CD4-positive, CD25-positive, alpha-beta regulatory T cell (primary cell): ENCODE data around the gene ACTG1. TPM values are rescaled to one million over a fixed set of nuclear protein-coding genes. Genes with fewer than 3 reads are reported as not detected.

Experiments used
- ATAC-seq, 2 donors: fragments of 150-1000 bp; cut with Tn5 transposase; one replicate each; pipeline ENCODE4 v1.10.0; 2021; ENCODE audit warnings: low read depth in 2 of 2, moderate number of reproducible peaks in 2 of 2, moderate library complexity in 1 of 2
- DNase-seq, 3 donors: peaks; one replicate each; pipeline versions ENCODE4 v3.0.0 to v3.0.0-alpha.2; 2012 to 2022; ENCODE audit warnings: mixed read lengths in 1 of 3
- H3K27ac ChIP-seq: one replicate; pipeline ENCODE4 v1.7.0; 2013; ENCODE audit warnings: mild to moderate bottlenecking, low read length; ENCODE audit not compliant: insufficient read depth, poor library complexity, severe bottlenecking
- H3K27me3 ChIP-seq: one replicate; pipeline ENCODE4 v1.7.0; 2013; ENCODE audit warnings: low read length; ENCODE audit not compliant: control insufficient read depth, insufficient read depth
- H3K36me3 ChIP-seq: one replicate; pipeline ENCODE4 v1.7.0; 2013; ENCODE audit warnings: mild to moderate bottlenecking, low read length, moderate library complexity; ENCODE audit not compliant: control insufficient read depth, insufficient read depth
- H3K4me1 ChIP-seq: 2 replicates; pipeline ENCODE4 v1.7.0; 2013; ENCODE audit warnings: mild to moderate bottlenecking, low read length; ENCODE audit not compliant: insufficient read depth, control insufficient read depth, poor library complexity, severe bottlenecking
- H3K4me3 ChIP-seq: one replicate; pipeline ENCODE4 v1.7.0; 2013; ENCODE audit warnings: low read depth, mild to moderate bottlenecking, low read length, moderate library complexity
- H3K9me3 ChIP-seq, 2 experiments: 1 replicate in 1 of 2; 2 replicates in 1 of 2; pipeline ENCODE4 v1.7.0; 2013; ENCODE audit warnings: low read length in 2 of 2, mild to moderate bottlenecking in 1 of 2, moderate library complexity in 1 of 2; ENCODE audit not compliant: control insufficient read depth in 2 of 2
- H3K27ac Mint-ChIP-seq, 3 donors: one replicate each; pipeline ENCODE4 v1.8.0; 2020 to 2022; ENCODE audit warnings: mild to moderate bottlenecking in 3 of 3, mixed read lengths in 3 of 3, moderate library complexity in 2 of 3
- H3K27me3 Mint-ChIP-seq: one replicate; pipeline ENCODE4 v1.8.0; 2022; ENCODE audit warnings: mild to moderate bottlenecking, mixed read lengths
- H3K36me3 Mint-ChIP-seq: one replicate; pipeline ENCODE4 v1.8.0; 2020; ENCODE audit warnings: mixed read lengths
- H3K4me1 Mint-ChIP-seq, 4 donors: one replicate each; pipeline ENCODE4 v1.8.0; 2020 to 2022; ENCODE audit warnings: mixed read lengths in 4 of 4, mild to moderate bottlenecking in 1 of 4
- H3K4me3 Mint-ChIP-seq, 4 donors: one replicate each; pipeline ENCODE4 v1.8.0; 2020 to 2022; ENCODE audit warnings: mild to moderate bottlenecking in 4 of 4, mixed read lengths in 4 of 4, moderate library complexity in 3 of 4
- H3K9me3 Mint-ChIP-seq, 7 donors: one replicate each; pipeline ENCODE4 v1.8.0; 2020 to 2022; ENCODE audit warnings: mixed read lengths in 7 of 7, mild to moderate bottlenecking in 3 of 7, moderate library complexity in 2 of 7
- polyA plus RNA-seq, 4 donors: library from polyadenylated mRNA; unstranded; fragments of 300-500 nt; fragmentation: Illumina TruSeq; gene quantifications; one replicate each; pipeline ENCODE4 v1.2.3, GENCODE V29; 2021
- total RNA-seq: library from RNA; stranded (reverse); gene quantifications from one replicate; pipeline ENCODE4 v1.2.3, GENCODE V29; 2022

Gene ACTG1
- total and polyA plus RNA-seq, 5 donors from 2014 or later = 1,684 to 2,724 (median 2,347) TPM

DNA sequence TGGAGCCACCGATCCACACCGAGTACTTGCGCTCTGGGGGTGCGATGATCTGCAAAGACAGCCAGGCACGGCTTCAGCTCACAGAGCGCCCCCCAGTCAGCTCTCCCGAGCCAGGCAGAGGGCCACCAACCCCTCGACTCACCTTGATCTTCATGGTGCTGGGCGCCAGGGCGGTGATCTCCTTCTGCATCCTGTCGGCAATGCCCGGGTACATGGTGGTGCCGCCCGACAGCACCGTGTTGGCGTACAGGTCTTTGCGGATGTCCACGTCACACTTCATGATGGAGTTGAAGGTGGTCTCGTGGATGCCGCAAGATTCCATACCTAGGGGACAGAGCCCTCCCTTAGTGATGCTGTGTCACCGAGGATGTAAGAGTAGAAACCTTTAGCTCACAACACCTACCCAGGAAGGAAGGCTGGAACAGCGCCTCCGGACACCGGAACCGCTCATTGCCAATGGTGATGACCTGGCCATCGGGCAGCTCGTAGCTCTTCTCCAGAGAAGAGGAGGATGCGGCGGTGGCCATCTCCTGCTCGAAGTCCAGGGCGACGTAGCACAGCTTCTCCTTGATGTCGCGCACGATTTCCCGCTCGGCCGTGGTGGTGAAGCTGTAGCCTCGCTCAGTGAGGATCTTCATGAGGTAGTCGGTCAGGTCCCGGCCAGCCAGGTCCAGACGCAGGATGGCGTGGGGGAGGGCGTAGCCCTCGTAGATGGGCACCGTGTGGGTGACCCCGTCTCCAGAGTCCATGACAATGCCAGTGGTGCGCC lies 1.6 kb downstream of the ACTG1 start:
- peak overlapping the region; percentile 86 for H3K4me3 ChIP-seq
- H3K9me3 Mint-ChIP-seq = peaks cover 0 to 5% (median 0%) of the 10 kb centered on the region in 7 donors
- peak overlapping the region; percentile 94 to 99 (median 97) for H3K4me3 Mint-ChIP-seq
- peaks cover 58% of the 10 kb centered on the region for H3K4me1 ChIP-seq
- peaks cover 5 to 49% (median 22%) of the 10 kb centered on the region in 4 donors for H3K4me1 Mint-ChIP-seq
- no peaks in the 10 kb centered on the region for H3K9me3 ChIP-seq
- H3K36me3 Mint-ChIP-seq = peaks cover 36% of the 10 kb centered on the region
- H3K36me3 ChIP-seq = peaks cover 31% of the 10 kb centered on the region
- DNase-seq = peak in 2 of 3 donors; percentile 65 to 80
- H3K27ac ChIP-seq = peak overlapping the region; percentile 78
- peaks cover 5% of the 10 kb centered on the region for H3K27me3 Mint-ChIP-seq
- ATAC-seq = no peak
- H3K27ac Mint-ChIP-seq = peak overlapping the region; percentile 96 to 99 (median 97)
- H3K27me3 ChIP-seq = no peaks in the 10 kb centered on the region

- no peaks in the 10 kb centered on the region for H3K27me3 ChIP-seq
- H3K4me1 ChIP-seq = peaks cover 50% of the 10 kb centered on the region
- peaks cover 0 to 5% (median 0%) of the 10 kb centered on the region in 7 donors for H3K9me3 Mint-ChIP-seq
- H3K9me3 ChIP-seq = no peaks in the 10 kb centered on the region
- peaks cover 5 to 42% (median 22%) of the 10 kb centered on the region in 4 donors for H3K4me1 Mint-ChIP-seq
- ATAC-seq = no peak
- DNase-seq = no peak
- H3K27ac Mint-ChIP-seq = peak overlapping the region; percentile 96 to 99 (median 97)
- peak overlapping the region; percentile 94 to 99 (median 97) for H3K4me3 Mint-ChIP-seq
- peaks cover 36% of the 10 kb centered on the region for H3K36me3 Mint-ChIP-seq
- peaks cover 31% of the 10 kb centered on the region for H3K36me3 ChIP-seq
- peak overlapping the region; percentile 86 for H3K4me3 ChIP-seq
- peak overlapping the region; percentile 78 for H3K27ac ChIP-seq
- H3K27me3 Mint-ChIP-seq = peaks cover 5% of the 10 kb centered on the region
These were observed 2.4 kb downstream of the ACTG1 start for GRCh38 chr17:81509972-81510784.

GRCh38 chr17:81509207-81509971 lies 3.2 kb downstream of the ACTG1 start:
- Histone ChIP-seq H3K27ac (peak overlapping the region; percentile 78), H3K4me1 (peaks cover 48% of the 10 kb centered on the region)
- no peak for ATAC-seq

DNA sequence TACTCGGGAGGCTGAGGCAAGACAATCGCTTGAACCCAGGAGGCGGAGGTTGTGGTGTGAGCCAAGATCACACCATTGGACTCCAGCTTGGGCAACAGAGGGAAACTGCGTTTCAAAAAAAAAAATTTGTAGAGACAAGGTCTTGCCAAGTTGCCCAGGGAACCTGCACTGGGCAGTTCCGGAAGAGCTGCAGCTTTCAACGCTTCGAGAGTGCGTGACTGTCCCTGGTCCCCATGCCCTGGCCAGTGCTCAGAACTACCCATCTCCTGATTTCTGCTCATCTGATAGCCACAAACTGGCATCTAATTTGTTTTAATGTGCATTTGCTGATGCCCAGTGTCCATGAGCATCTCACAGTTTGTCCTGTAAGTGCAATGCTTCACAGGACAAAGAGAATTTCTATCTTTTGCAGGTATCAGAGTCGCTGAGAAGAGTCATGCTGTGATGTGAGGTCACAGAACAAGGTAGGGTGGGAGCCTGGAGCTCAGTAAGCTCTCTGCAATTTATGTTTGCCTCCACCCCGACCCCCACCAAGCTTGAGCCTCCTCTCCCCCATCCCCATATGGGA lies 3.9 kb downstream of the ACTG1 start:
- DNase-seq (no peak), ATAC-seq (no peak)
- Mint-ChIP-seq H3K4me1 (peaks cover 5 to 40% (median 22%) of the 10 kb centered on the region in 4 donors), H3K27ac (peak overlapping the region; percentile 96 to 99 (median 97)), H3K9me3 (peaks cover 0 to 5% (median 0%) of the 10 kb centered on the region in 7 donors), H3K4me3 (peak overlapping the region; percentile 94 to 99 (median 97)), H3K27me3 (peaks cover 10% of the 10 kb centered on the region), H3K36me3 (peaks cover 36% of the 10 kb centered on the region)
- Histone ChIP-seq H3K36me3 (peaks cover 31% of the 10 kb centered on the region), H3K27me3 (no peaks in the 10 kb centered on the region), H3K4me3 (peak overlapping the region; percentile 86), H3K9me3 (no peaks in the 10 kb centered on the region), H3K4me1 (peaks cover 45% of the 10 kb centered on the region), H3K27ac (peak overlapping the region; percentile 78)

More at GRCh38 chr17:81509207-81509971, 3.2 kb downstream of the ACTG1 start:
- no peaks in the 10 kb centered on the region for H3K27me3 ChIP-seq
- H3K4me1 Mint-ChIP-seq = peaks cover 5 to 40% (median 22%) of the 10 kb centered on the region in 4 donors
- H3K4me3 ChIP-seq = peak overlapping the region; percentile 86
- peaks cover 31% of the 10 kb centered on the region for H3K36me3 ChIP-seq
- H3K27me3 Mint-ChIP-seq = peaks cover 10% of the 10 kb centered on the region
- H3K9me3 Mint-ChIP-seq = peaks cover 0 to 5% (median 0%) of the 10 kb centered on the region in 7 donors
- H3K4me3 Mint-ChIP-seq = peak overlapping the region; percentile 94 to 99 (median 97)
- peak overlapping the region; percentile 96 to 99 (median 97) for H3K27ac Mint-ChIP-seq
- peak in 2 of 3 donors; percentile 51 to 56 for DNase-seq
- H3K9me3 ChIP-seq = no peaks in the 10 kb centered on the region
- peaks cover 36% of the 10 kb centered on the region for H3K36me3 Mint-ChIP-seq

DNA sequence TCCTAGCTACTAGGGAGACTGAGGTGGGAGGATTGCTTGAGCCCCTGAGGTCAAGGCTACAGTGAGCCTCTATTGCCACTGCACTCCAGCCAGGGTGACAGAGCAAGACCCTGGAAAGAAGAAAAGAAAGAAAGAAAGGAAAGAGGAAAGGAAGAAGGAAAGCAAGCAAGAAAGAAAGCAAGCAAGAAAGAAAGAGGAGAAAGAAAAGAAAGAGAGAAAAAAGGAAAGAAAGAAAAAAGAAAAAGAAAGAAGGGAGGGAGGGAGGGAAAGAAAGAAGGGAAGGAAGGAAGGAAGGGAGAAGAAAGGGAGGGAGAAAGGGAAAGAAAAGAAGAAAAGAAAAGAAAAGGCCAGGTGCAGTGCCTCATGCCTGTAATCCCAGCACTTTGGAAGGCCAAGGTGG lies 9.0 kb downstream of the ACTG1 start:
- no peaks in the 10 kb centered on the region for H3K36me3 ChIP-seq
- no peaks in the 10 kb centered on the region for H3K27me3 ChIP-seq
- H3K4me1 ChIP-seq = peaks cover 10% of the 10 kb centered on the region
- peaks cover 0 to 10% (median 5%) of the 10 kb centered on the region in 4 donors for H3K4me1 Mint-ChIP-seq
- DNase-seq = no peak
- H3K27me3 Mint-ChIP-seq = peaks cover 17% of the 10 kb centered on the region
- no peak for ATAC-seq
- H3K27ac ChIP-seq = no peak overlapping the region
- no peaks in the 10 kb centered on the region for H3K9me3 ChIP-seq
- peaks cover under 1% of the 10 kb centered on the region for H3K36me3 Mint-ChIP-seq
- H3K27ac Mint-ChIP-seq = no peak overlapping the region
- H3K4me3 Mint-ChIP-seq = peak overlapping the region in 1 of 4 donors; percentile 84
- no peaks in the 10 kb centered on the region for H3K9me3 Mint-ChIP-seq
- no peak overlapping the region for H3K4me3 ChIP-seq

- H3K36me3 Mint-ChIP-seq = no peaks in the 10 kb centered on the region
- H3K36me3 ChIP-seq = no peaks in the 10 kb centered on the region
- no peaks in the 10 kb centered on the region for H3K27me3 ChIP-seq
- H3K27ac Mint-ChIP-seq = no peak overlapping the region
- no peak overlapping the region for H3K27ac ChIP-seq
- ATAC-seq (no peak), DNase-seq (no peak)
- H3K9me3 Mint-ChIP-seq = no peaks in the 10 kb centered on the region
- H3K27me3 Mint-ChIP-seq = peaks cover 21% of the 10 kb centered on the region
- peaks cover 0 to 2% (median under 1%) of the 10 kb centered on the region in 4 donors for H3K4me1 Mint-ChIP-seq
- H3K9me3 ChIP-seq = no peaks in the 10 kb centered on the region
- H3K4me3 ChIP-seq = no peak overlapping the region
- H3K4me1 ChIP-seq = peaks cover 1% of the 10 kb centered on the region
- no peak overlapping the region for H3K4me3 Mint-ChIP-seq
These were observed 10.1 kb downstream of the ACTG1 start for GRCh38 chr17:81502471-81503017.

DNA sequence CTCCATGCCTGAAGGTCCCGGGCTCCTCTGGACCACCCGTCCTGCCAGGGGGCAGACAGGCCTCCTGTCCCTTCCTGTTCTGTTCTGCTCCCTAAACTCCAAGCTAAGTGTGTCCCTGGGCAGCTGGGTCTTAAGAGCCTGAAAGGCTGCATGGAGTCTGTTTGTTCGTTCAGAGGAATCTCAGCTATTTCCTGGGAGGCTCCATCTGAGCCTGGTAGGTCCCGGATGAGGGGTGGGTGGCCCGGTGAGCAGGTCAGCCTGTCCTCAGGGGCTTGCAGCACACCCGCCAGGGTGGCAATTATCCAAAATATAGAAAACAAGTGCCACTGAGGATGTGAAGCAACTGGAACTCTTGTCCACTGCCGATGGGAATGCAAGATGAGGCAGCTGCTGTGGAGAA lies 12.6 kb downstream of the ACTG1 start:
- Histone ChIP-seq H3K4me3 (no peak overlapping the region), H3K27me3 (no peaks in the 10 kb centered on the region), H3K36me3 (no peaks in the 10 kb centered on the region), H3K9me3 (no peaks in the 10 kb centered on the region), H3K27ac (no peak overlapping the region), H3K4me1 (no peaks in the 10 kb centered on the region)
- DNase-seq = no peak
- Mint-ChIP-seq H3K27ac (no peak overlapping the region), H3K27me3 (peaks cover 35% of the 10 kb centered on the region), H3K9me3 (no peaks in the 10 kb centered on the region), H3K4me3 (no peak overlapping the region), H3K36me3 (no peaks in the 10 kb centered on the region), H3K4me1 (no peaks in the 10 kb centered on the region)
- ATAC-seq = no peak
